Stomach (tissue), 9 donors: ENCODE data around the gene IREB2. TPM values are rescaled to one million over a fixed set of nuclear protein-coding genes. Genes with fewer than 3 reads are reported as not detected.

Experiments
- DNase-seq, 2 donors: peaks; one replicate each; pipeline versions ENCODE4 v3.0.0 to v3.0.0-alpha.2; 2013 to 2019
- H3K27ac ChIP-seq, 5 donors: fragments of 200-600 bp in 4 of 5; sonication (generic) in 4 of 5; one replicate each; pipeline ENCODE4 v1.5.1; 2013 to 2019; ENCODE audit warnings: mild to moderate bottlenecking in 1 of 5, moderate library complexity in 1 of 5
- H3K27me3 ChIP-seq, 3 donors: fragments of 200-600 bp; sonication (generic); one replicate each; pipeline ENCODE4 v1.5.1; 2017 to 2019; ENCODE audit warnings: mixed run types in 1 of 3
- H3K36me3 ChIP-seq, 4 donors: fragments of 200-600 bp; sonication (generic); 1 replicate in 3 of 4; 2 replicates in 1 of 4; pipeline ENCODE4 v1.5.1; 2016 to 2019
- H3K4me1 ChIP-seq, 4 donors: fragments of 200-600 bp; sonication (generic); one replicate each; pipeline ENCODE4 v1.5.1; 2016 to 2019
- H3K4me3 ChIP-seq, 4 donors: fragments of 200-600 bp; sonication (generic) in 3 of 4; one replicate each; pipeline ENCODE4 v1.5.1; 2016 to 2019; ENCODE audit warnings: mild to moderate bottlenecking in 1 of 4
- H3K9me3 ChIP-seq, 4 donors: fragments of 200-600 bp; sonication (generic); one replicate each; pipeline ENCODE4 v1.5.1; 2016 to 2019
- EP300 ChIP-seq: sonication (generic); formaldehyde crosslinking; IDR thresholded peaks from one replicate; pipeline ENCODE4 v1.6.1; 2017; ENCODE audit warnings: antibody characterized with exemption
- POLR2A ChIP-seq, 4 donors: fragments of 450-650 bp; IDR thresholded peaks; one replicate each; pipeline ENCODE4 v1.6.1; 2016; ENCODE audit warnings: antibody characterized with exemption in 4 of 4, control low read depth in 2 of 4, mild to moderate bottlenecking in 1 of 4, moderate library complexity in 1 of 4
- POLR2AphosphoS5 ChIP-seq, 3 donors: sonication (generic); formaldehyde crosslinking; IDR thresholded peaks; one replicate each; pipeline ENCODE4 v1.6.1; 2016; ENCODE audit warnings: antibody characterized with exemption in 3 of 3
- WGBS, 5 donors: extraction: QIAGEN DNeasy Blood & Tissue Kit in 3 of 5; methylation state at CpG; one replicate each; pipeline versions ENCODE4 v1.1.5 to v1.1.7; 2013 to 2018; 5-methylcytosine and 5-hydroxymethylcytosine counted together
- intact Hi-C: fragments of 100-400 bp; cut with DNase I; formaldehyde crosslinking; loops from one replicate; pipeline ENCODE4 v1.15.1; 2023; ENCODE audit warnings: low total_unique reads
- polyA plus RNA-seq, 3 donors: library from polyadenylated mRNA; stranded (reverse); fragments of 200-250 nt; gene quantifications; one replicate each; pipeline ENCODE4 v1.2.3, GENCODE V29; 2013
- total RNA-seq, 5 donors: library from RNA; depleted of rRNA; stranded (reverse); fragments of >200 nt; gene quantifications; one replicate each; pipeline versions ENCODE4 v1.1.0 to v1.2.3, GENCODE V29; 2014 to 2016
- TF ChIP-seq, protein P1 (sequence below), 7 experiments: fragments of 450-650 bp in 4 of 7; fragments of 200-600 bp in 3 of 7; sonication (generic) in 3 of 7; IDR thresholded peaks; one replicate each; pipeline ENCODE4 v1.5.1; 2016 to 2019; ENCODE audit warnings: antibody characterized with exemption in 7 of 7, control low read depth in 2 of 7, mild to moderate bottlenecking in 1 of 7
- donor health status: healthy with polysubstance abuse.
- donor health status: Bipolar disorder and iron deficiency.
- donor health status: healthy.

IREB2 gene
- total and polyA plus RNA-seq, 8 donors, result 7.0 to 248 (median 67.5) TPM

DNA sequence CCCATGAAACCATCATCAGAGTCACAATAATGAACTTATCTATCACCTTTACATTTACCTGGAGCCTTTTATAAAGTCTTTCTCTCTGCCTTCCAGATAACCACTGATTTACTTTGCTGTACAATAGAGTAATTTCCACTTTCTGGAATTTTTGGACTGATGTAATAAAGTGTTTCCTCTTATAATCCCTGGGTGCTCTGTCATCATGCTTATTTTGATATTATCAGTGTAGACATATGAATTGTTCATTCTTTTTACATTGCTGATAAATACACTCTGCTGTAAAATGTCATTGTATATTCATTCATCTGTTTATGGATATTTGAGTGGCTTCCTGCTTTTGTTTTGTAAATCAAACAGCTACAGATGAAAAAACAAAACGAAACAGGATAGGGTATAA lies 27.0 kb upstream of the IREB2 start:
- Histone ChIP-seq H3K36me3 (no peaks in the 10 kb centered on the region), H3K4me3 (no peak overlapping the region), H3K4me1 (peaks cover 0 to 7% (median 0%) of the 10 kb centered on the region in 4 donors), H3K27ac (no peak overlapping the region), H3K27me3 (no peaks in the 10 kb centered on the region), H3K9me3 (no peaks in the 10 kb centered on the region)
- intact Hi-C loops, result no loop called here
- TF ChIP-seq POLR2AphosphoS5 (IDR thresholded peaks at IDR 0.05), result no peak
- no peak for TF ChIP-seq EP300
- no peak for TF ChIP-seq POLR2A (IDR thresholded peaks at IDR 0.05)
- TF ChIP-seq, protein P1, sequence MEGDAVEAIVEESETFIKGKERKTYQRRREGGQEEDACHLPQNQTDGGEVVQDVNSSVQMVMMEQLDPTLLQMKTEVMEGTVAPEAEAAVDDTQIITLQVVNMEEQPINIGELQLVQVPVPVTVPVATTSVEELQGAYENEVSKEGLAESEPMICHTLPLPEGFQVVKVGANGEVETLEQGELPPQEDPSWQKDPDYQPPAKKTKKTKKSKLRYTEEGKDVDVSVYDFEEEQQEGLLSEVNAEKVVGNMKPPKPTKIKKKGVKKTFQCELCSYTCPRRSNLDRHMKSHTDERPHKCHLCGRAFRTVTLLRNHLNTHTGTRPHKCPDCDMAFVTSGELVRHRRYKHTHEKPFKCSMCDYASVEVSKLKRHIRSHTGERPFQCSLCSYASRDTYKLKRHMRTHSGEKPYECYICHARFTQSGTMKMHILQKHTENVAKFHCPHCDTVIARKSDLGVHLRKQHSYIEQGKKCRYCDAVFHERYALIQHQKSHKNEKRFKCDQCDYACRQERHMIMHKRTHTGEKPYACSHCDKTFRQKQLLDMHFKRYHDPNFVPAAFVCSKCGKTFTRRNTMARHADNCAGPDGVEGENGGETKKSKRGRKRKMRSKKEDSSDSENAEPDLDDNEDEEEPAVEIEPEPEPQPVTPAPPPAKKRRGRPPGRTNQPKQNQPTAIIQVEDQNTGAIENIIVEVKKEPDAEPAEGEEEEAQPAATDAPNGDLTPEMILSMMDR (IDR thresholded peaks at IDR 0.05), result no peak
- no peak for DNase-seq
- 35 to 60% (median 55%) methylated on average over 1 of the region's 1 CpG for WGBS, 5 donors

DNA sequence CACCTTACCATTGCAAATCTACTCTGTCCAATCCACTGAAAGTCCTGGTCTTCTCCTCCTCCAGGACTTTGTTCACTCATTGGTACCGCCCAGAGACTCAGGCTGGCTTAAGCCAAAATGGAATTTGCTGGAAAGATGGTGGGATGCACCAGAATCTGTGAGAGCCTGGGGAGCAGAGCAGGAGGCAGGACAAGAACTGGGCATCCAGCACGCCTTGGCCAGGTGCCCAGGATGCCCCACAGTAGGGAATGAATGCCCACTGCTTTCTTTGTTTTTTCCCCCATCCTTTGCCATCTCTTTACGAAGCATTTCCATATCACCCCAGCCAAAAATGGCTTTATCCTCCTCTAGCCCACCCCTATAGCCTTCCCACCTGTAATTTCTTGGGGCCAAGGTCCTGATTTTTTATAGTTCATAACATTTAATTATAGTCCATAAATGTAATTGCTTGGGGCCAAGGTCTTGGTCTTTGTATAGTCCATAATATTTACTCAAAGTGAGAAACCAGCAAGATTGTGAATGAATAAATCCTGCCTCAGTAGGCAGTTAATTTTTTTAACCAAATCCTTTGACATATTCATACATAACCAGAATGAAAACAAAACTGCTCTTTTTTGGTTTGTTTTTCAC lies 23.3 kb upstream of the IREB2 start:
- H3K27ac ChIP-seq, result no peak overlapping the region

DNA sequence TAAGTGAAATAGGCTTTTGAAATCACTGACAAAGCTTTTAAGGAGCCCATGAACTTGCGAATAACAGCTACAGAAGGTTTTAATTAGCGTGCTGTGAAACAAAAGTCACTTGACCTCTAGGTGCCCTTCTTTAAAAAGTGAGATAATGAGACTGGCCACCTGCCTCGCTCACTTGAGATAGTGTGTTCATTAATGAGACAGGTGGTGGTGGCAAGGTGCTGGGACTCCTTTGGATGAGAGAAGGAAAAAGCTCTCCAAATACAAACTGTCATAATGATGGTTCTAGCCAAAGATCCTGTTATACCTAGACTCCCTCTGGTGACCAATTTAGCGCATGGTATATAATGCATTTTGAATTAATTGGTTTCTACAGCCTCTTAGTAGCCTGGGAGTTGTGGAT lies 22.7 kb upstream of the IREB2 start:
- Histone ChIP-seq H3K4me3 (no peak overlapping the region), H3K27ac (no peak overlapping the region), H3K4me1 (no peaks in the 10 kb centered on the region), H3K36me3 (no peaks in the 10 kb centered on the region), H3K27me3 (no peaks in the 10 kb centered on the region), H3K9me3 (no peaks in the 10 kb centered on the region)
- 46 to 57% (median 50%) methylated on average over 4 of the region's 4 CpGs for WGBS, 5 donors
- no peak for TF ChIP-seq EP300
- TF ChIP-seq, protein P1 (IDR thresholded peaks at IDR 0.05), result peak in 1 of 7 experiments; percentile 25
- DNase-seq, result peak in 1 of 2 donors; percentile 57
- intact Hi-C loops, result no loop called here

More for the DNA sequence above, 23.3 kb upstream of the IREB2 start:
- H3K9me3 ChIP-seq, result no peaks in the 10 kb centered on the region
- no peak overlapping the region for H3K4me3 ChIP-seq
- no peaks in the 10 kb centered on the region for H3K36me3 ChIP-seq
- H3K4me1 ChIP-seq, result no peaks in the 10 kb centered on the region
- TF ChIP-seq POLR2A (IDR thresholded peaks at IDR 0.05), result no peak
- no peak for TF ChIP-seq POLR2AphosphoS5 (IDR thresholded peaks at IDR 0.05)
- TF ChIP-seq, protein P1 (IDR thresholded peaks at IDR 0.05), result no peak
- TF ChIP-seq EP300, result no peak
- 80 to 93% (median 82%) methylated on average over 3 of the region's 3 CpGs for WGBS, 5 donors
- DNase-seq, result no peak
- intact Hi-C loops, result no loop called here
- H3K27me3 ChIP-seq, result no peaks in the 10 kb centered on the region

DNA sequence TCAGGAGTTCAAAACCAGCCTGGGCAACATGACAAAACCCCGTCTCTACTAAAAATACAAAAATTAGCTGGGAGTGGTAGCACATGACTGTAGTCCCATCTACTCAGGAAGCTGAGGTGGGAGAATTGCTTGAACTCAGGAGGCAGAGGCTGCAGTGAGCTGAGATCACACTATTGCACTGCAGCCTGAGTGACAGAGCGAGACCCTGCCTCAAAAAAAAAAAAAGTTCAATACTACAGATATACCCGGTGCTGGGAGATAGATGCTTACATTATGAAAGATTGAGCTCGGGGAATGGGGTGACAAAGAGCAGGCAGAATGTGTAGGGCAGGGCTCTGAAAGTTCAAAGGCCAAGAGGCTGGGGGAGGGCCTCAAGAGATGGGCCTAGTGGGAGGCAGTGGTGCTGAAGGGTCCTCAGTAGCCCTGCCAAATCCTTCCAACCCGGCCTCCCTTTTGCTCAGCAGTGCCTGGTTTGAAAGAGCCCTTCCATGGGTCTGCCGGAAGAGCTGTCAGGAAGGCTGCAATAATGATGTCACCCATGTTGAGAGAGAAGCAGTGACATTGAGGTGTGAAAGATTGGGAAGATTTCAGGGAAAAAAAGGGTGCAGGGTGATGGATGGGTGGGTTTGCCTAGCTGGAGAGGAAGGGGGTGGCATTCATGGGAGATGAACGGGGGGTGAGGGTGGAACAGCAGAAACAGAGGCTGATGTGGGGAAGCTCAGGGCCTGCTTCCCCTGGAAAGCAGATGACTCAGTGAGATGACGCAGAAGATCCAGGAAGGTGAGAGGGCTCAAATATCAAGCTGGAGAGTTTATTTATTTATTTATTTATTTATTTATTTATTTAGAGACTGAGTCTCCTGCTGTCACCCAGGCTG lies 20.0 kb upstream of the IREB2 start:
- TF ChIP-seq POLR2AphosphoS5 (IDR thresholded peaks at IDR 0.05) (no peak), POLR2A (IDR thresholded peaks at IDR 0.05) (no peak), EP300 (no peak)
- TF ChIP-seq, protein P1 (IDR thresholded peaks at IDR 0.05), result no peak
- intact Hi-C loops, result no loop called here
- DNase-seq, result no peak
- no peak overlapping the region for H3K4me3 ChIP-seq
- peaks cover 0 to 6% (median 0%) of the 10 kb centered on the region in 4 donors for H3K4me1 ChIP-seq
- no peak overlapping the region for H3K27ac ChIP-seq
- H3K36me3 ChIP-seq, result no peaks in the 10 kb centered on the region
- no peaks in the 10 kb centered on the region for H3K9me3 ChIP-seq
- H3K27me3 ChIP-seq, result no peaks in the 10 kb centered on the region
- 65 to 83% (median 77%) methylated on average over 7 to 8 of the region's 8 CpGs for WGBS, 5 donors
